Small intestine (tissue), 7 donors: Measurements from ENCODE around the gene OBSCN. TPM values are rescaled to one million over a fixed set of nuclear protein-coding genes. Genes with fewer than 3 reads are reported as not detected.

Source experiments
- DNase-seq, 2 donors: peaks; one replicate each; pipeline versions ENCODE4 v3.0.0 to v3.0.0-alpha.2; 2013
- FAIRE-seq: peaks from 2 replicates; lab custom pipeline; 2012; peaks lifted over from hg19 to GRCh38; lab: Jason Lieb, UNC
- H3K27ac ChIP-seq, 3 donors: one replicate each; pipeline ENCODE4 v1.5.1; 2013; ENCODE audit warnings: low read length in 2 of 3, mild to moderate bottlenecking in 2 of 3, control low read depth in 1 of 3, inconsistent platforms in 1 of 3, low read depth in 1 of 3, moderate library complexity in 1 of 3
- H3K27me3 ChIP-seq, 3 donors: one replicate each; pipeline ENCODE4 v1.6.1; 2013; ENCODE audit warnings: low read length in 3 of 3, inconsistent platforms in 1 of 3; ENCODE audit not compliant: control insufficient read depth in 3 of 3, insufficient read depth in 3 of 3
- H3K36me3 ChIP-seq, 3 donors: one replicate each; pipeline ENCODE4 v1.6.1; 2013; ENCODE audit warnings: low read length in 3 of 3, inconsistent platforms in 1 of 3, low read depth in 1 of 3, mild to moderate bottlenecking in 1 of 3, moderate library complexity in 1 of 3; ENCODE audit not compliant: control insufficient read depth in 3 of 3, insufficient read depth in 2 of 3
- H3K4me1 ChIP-seq, 3 donors: one replicate each; pipeline ENCODE4 v1.6.1; 2013; ENCODE audit warnings: low read length in 2 of 3, inconsistent platforms in 1 of 3, low read depth in 1 of 3, mild to moderate bottlenecking in 1 of 3, moderate library complexity in 1 of 3; ENCODE audit not compliant: control insufficient read depth in 3 of 3, insufficient read depth in 2 of 3
- H3K4me3 ChIP-seq, 3 donors: one replicate each; pipeline ENCODE4 v1.5.1; 2013; ENCODE audit warnings: low read length in 3 of 3, control low read depth in 1 of 3, inconsistent platforms in 1 of 3, low read depth in 1 of 3, mild to moderate bottlenecking in 1 of 3, moderate library complexity in 1 of 3
- H3K9me3 ChIP-seq, 2 donors: one replicate each; pipeline ENCODE4 v1.6.1; 2013; ENCODE audit warnings: low read depth in 1 of 2, low read length in 1 of 2; ENCODE audit not compliant: control insufficient read depth in 2 of 2, insufficient read depth in 1 of 2
- WGBS, 3 donors: extraction: QIAGEN DNeasy Blood & Tissue Kit; methylation state at CpG; one replicate each; pipeline ENCODE4 v1.1.7; 2013; 5-methylcytosine and 5-hydroxymethylcytosine counted together
- polyA plus RNA-seq, 4 donors: library from polyadenylated mRNA; stranded (reverse) in 3 of 4; unstranded in 1 of 4; fragments of 200-250 nt in 3 of 4; fragments of 120-200 nt in 1 of 4; gene quantifications; one replicate each; pipeline versions ENCODE4 v1.2.1 to v1.2.3, GENCODE V29; 2013
- donor health status: healthy with polysubstance abuse.
- donor health status: control.
- donor health status: control.
- donor health status: Bipolar disorder and iron deficiency.
- donor health status: healthy.

OBSCN gene
- polyA plus RNA-seq, 4 donors = 3.6 to 36.2 (median 5.7) TPM

- no peak for FAIRE-seq
- Histone ChIP-seq H3K36me3 (peaks cover 0 to 71% (median 0%) of the 10 kb centered on the region in 3 donors), H3K27ac (no peak overlapping the region), H3K4me3 (peak overlapping the region in 1 of 3 donors; percentile 56), H3K27me3 (no peaks in the 10 kb centered on the region), H3K4me1 (peaks cover 0 to 51% (median 0%) of the 10 kb centered on the region in 3 donors), H3K9me3 (no peaks in the 10 kb centered on the region)
- DNase-seq = no peak
- 81 to 87% (median 87%) methylated on average over 14 of the region's 14 CpGs for WGBS, 3 donors
These were observed 166.1 kb downstream of the OBSCN start for GRCh38 chr1:228373681-228374571.

DNA sequence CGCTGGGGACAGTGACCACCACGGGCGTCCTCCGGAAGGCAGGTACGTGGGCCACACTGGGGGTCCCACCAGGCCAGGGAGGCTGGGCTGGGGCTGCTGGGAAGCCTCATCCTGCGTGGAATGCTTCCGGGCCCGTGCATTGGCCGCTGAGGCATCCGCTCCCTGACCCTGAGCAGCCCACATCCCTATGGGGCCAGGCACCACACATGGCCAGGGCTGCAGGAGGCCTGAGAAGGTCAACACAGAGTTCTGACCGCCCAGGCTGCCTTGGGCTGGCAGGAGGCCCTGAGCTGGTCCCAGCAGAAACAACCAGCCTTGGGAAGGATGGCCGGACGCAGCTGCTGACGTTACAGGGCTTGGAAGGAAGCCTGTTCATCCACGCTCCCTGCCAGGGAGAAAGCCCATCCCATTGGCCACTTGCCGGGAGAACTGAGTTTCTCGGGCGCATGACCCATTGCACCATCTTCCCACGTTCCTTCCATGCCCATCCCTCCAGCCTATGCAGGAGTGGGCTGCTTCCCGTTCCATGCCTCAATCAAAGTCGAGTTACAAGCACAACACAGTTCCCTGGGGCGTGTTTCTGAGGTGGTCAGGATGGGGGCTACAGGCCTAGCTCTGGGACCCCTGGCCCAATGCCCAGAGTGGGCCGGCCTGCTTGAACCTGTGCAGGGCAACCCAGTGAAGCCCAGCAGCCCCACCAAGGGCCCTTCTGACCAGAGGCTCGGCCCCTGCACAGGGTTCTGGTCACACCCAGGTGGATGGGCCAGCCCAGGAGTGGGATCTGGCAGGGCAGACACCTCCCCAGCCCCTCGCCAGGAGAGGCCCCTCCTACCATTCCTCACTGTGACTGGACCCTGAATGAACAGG is 167.1 kb downstream of the OBSCN start:
- Histone ChIP-seq H3K36me3 (peaks cover 0 to 68% (median 0%) of the 10 kb centered on the region in 3 donors), H3K4me1 (peaks cover 0 to 41% (median 0%) of the 10 kb centered on the region in 3 donors), H3K9me3 (no peaks in the 10 kb centered on the region), H3K4me3 (no peak overlapping the region), H3K27me3 (no peaks in the 10 kb centered on the region), H3K27ac (peak overlapping the region in 1 of 3 donors; percentile 24)
- WGBS, 3 donors = 66 to 78% (median 70%) methylated on average over 24 to 25 of the region's 25 CpGs
- DNase-seq (no peak), FAIRE-seq (no peak)

DNA sequence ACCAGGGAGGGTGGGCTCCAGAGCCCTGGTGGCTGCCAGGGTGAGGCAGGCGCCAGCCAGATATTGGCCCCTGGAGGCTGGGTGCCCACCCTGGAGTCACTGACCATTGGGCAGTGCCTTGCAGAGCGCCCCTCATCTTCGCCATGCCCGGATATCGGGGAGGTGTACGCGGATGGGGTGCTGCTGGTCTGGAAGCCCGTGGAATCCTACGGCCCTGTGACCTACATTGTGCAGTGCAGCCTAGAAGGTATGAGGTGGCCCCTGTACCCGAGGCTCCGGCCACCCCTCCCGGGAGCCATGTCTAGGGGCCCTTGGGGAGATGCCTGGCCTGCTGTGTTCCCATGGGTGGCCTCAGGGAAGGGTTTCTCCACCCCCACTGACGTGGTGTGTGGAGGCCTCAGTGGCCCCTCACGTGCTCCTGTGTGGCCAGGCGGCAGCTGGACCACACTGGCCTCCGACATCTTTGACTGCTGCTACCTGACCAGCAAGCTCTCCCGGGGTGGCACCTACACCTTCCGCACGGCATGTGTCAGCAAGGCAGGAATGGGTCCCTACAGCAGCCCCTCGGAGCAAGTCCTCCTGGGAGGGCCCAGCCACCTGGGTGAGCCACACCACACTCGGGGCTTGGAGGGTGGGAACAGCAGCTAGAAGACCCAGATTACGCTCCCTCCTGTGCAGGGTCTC is 167.9 kb downstream of the OBSCN start:
- FAIRE-seq = no peak
- Histone ChIP-seq H3K27me3 (no peaks in the 10 kb centered on the region), H3K4me3 (no peak overlapping the region), H3K36me3 (peaks cover 0 to 60% (median 0%) of the 10 kb centered on the region in 3 donors), H3K9me3 (no peaks in the 10 kb centered on the region), H3K4me1 (peaks cover 0 to 33% (median 0%) of the 10 kb centered on the region in 3 donors), H3K27ac (no peak overlapping the region)
- WGBS, 3 donors = 92 to 95% (median 93%) methylated on average over 22 of the region's 22 CpGs
- DNase-seq = no peak

GRCh38 chr1:228376262-228376628 is 168.4 kb downstream of the OBSCN start:
- Histone ChIP-seq H3K9me3 (no peaks in the 10 kb centered on the region), H3K4me3 (no peak overlapping the region), H3K4me1 (peaks cover 0 to 30% (median 0%) of the 10 kb centered on the region in 3 donors), H3K27me3 (no peaks in the 10 kb centered on the region), H3K36me3 (peaks cover 0 to 57% (median 0%) of the 10 kb centered on the region in 3 donors), H3K27ac (no peak overlapping the region)
- no peak for FAIRE-seq
- DNase-seq = no peak
- WGBS, 3 donors = 70 to 81% (median 75%) methylated on average over 2 to 3 of the region's 3 CpGs

DNA sequence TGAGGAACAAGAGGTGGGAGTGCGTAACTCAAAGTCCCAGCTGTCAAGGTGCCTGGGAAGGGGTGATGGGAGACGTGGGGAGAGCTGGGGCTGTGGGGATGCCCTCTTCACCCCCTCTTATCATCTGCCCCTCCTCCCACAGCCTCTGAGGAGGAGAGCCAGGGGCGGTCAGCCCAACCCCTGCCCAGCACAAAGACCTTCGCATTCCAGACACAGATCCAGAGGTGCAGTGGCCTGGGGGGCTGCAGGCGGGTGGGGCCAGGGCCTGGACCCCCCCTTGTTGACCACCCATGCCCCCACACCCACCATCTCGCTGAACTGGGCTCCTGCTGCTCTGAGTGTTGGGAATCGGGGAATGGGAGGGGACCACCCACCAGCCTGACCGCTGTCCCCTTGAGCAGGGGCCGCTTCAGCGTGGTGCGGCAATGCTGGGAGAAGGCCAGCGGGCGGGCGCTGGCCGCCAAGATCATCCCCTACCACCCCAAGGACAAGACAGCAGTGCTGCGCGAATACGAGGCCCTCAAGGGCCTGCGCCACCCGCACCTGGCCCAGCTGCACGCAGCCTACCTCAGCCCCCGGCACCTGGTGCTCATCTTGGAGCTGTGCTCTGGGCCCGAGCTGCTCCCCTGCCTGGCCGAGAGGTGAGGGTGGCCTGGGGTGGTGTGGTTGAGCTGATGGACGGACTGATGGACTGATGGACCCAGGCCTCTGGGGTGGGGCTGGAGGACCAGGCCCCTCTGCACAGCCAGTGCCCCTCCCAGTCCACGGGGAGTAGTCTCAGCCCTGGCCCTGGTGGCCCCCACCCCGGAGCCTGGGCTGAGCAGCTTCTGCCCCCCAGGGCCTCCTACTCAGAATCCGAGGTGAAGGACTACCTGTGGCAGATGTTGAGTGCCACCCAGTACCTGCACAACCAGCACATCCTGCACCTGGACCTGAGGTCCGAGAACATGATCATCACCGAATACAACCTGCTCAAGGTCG is 169.1 kb downstream of the OBSCN start:
- H3K9me3 ChIP-seq = no peaks in the 10 kb centered on the region
- no peaks in the 10 kb centered on the region for H3K27me3 ChIP-seq
- 83 to 89% (median 84%) methylated on average over 29 to 31 of the region's 31 CpGs for WGBS, 3 donors
- no peak for DNase-seq
- peaks cover 0 to 25% (median 0%) of the 10 kb centered on the region in 3 donors for H3K4me1 ChIP-seq
- no peak overlapping the region for H3K4me3 ChIP-seq
- peaks cover 0 to 54% (median 0%) of the 10 kb centered on the region in 3 donors for H3K36me3 ChIP-seq
- no peak for FAIRE-seq
- no peak overlapping the region for H3K27ac ChIP-seq

DNA sequence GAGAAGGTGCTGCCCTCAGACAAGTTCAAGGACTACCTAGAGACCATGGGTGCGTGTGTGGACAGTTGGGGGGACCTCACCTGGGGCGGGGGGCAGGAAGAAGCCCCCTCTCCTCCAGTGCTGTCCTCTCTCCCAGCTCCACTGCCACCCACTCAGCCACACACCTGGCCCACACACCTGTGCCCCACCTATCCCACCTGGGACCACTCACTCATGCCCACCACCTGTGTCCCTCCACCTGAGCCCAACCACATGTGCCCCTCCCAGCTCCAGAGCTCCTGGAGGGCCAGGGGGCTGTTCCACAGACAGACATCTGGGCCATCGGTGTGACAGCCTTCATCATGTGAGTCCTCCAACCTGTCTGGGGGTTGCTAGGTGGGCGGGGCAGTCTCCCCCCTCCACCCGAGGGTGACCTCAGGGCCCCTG is 169.8 kb downstream of the OBSCN start:
- H3K4me1 ChIP-seq = peaks cover 0 to 20% (median 0%) of the 10 kb centered on the region in 3 donors
- FAIRE-seq (no peak), DNase-seq (no peak)
- H3K9me3 ChIP-seq = no peaks in the 10 kb centered on the region
- H3K36me3 ChIP-seq = peaks cover 0 to 54% (median 0%) of the 10 kb centered on the region in 3 donors
- H3K27ac ChIP-seq = no peak overlapping the region
- 38 to 62% (median 45%) methylated on average over 5 of the region's 5 CpGs for WGBS, 3 donors
- H3K4me3 ChIP-seq = peak overlapping the region in 1 of 3 donors; percentile 46
- H3K27me3 ChIP-seq = no peaks in the 10 kb centered on the region

DNA sequence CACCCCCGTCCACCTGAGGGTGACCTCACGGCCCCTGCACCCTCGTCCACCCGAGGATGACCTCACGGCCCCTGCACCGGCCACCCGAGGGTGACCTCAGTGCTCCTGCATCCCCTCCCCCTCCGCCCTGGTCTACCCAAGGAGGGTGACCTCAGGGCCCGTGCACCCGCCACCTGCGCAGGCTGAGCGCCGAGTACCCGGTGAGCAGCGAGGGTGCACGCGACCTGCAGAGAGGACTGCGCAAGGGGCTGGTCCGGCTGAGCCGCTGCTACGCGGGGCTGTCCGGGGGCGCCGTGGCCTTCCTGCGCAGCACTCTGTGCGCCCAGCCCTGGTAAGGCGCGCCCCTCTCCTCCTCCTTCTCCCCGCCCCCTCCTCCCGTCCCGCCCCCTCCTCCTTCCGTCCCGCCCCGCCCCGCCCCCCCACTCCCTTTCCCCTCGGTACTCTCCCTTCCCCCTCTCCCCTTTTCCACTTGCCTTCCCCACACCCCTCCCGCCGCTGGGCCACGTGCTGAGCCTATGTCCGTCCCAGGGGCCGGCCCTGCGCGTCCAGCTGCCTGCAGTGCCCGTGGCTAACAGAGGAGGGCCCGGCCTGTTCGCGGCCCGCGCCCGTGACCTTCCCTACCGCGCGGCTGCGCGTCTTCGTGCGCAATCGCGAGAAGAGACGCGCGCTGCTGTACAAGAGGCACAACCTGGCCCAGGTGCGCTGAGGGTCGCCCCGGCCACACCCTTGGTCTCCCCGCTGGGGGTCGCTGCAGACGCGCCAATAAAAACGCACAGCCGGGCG is 170.4 kb downstream of the OBSCN start:
- H3K4me3 ChIP-seq = peak overlapping the region; percentile 26 to 50 (median 46)
- FAIRE-seq (no peak), DNase-seq (peak; percentile 25 to 82)
- no peaks in the 10 kb centered on the region for H3K9me3 ChIP-seq
- H3K27ac ChIP-seq = no peak overlapping the region
- H3K36me3 ChIP-seq = peaks cover 0 to 50% (median 0%) of the 10 kb centered on the region in 3 donors
- WGBS, 3 donors = 4 to 9% (median 7%) methylated on average over 41 to 69 of the region's 73 CpGs
- no peaks in the 10 kb centered on the region for H3K27me3 ChIP-seq
- peaks cover 0 to 18% (median 0%) of the 10 kb centered on the region in 3 donors for H3K4me1 ChIP-seq
